Esophagus mucosa (tissue), 1 donor: Measurements from ENCODE around the gene GNAZ. TPM values are rescaled to one million over a fixed set of nuclear protein-coding genes. Genes with fewer than 3 reads are reported as not detected.
A peak's percentile ranks its signal among the peaks of the same experiment; 100 is the strongest.

ENCODE experiments used
- ATAC-seq: fragments of 200-7000 bp; cut with Tn5 transposase; one replicate; pipeline ENCODE4 v1.9.1; 2020
- total RNA-seq: library from RNA; stranded (reverse); gene quantifications from one replicate; pipeline ENCODE4 v1.2.4, GENCODE V29; 2023
- donor health status: DM: yes; HTN: yes; CAD: no.

The GNAZ gene
- total RNA-seq, 1 donor from 2014 or later: 0.76 TPM

DNA sequence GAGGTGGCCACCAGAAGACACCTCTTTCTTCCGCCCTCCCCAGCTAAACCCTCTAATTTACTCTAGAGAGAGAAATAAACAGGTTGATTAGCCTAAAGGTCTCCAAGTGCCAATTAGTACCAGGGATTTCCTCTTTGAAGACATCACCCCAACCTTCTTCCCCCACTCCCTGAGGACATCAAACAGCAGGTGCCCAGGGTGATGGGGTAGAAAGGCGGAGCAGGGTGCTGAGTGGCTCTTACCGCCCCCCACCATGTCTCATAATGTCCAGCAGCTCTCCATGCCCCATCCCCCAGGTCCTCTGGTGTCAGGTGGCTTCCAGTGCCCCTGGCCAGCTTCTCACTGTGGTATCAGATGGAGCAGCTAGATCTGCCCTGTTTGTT lies 5.3 kb upstream of the GNAZ start:
- ATAC-seq: no peak

DNA sequence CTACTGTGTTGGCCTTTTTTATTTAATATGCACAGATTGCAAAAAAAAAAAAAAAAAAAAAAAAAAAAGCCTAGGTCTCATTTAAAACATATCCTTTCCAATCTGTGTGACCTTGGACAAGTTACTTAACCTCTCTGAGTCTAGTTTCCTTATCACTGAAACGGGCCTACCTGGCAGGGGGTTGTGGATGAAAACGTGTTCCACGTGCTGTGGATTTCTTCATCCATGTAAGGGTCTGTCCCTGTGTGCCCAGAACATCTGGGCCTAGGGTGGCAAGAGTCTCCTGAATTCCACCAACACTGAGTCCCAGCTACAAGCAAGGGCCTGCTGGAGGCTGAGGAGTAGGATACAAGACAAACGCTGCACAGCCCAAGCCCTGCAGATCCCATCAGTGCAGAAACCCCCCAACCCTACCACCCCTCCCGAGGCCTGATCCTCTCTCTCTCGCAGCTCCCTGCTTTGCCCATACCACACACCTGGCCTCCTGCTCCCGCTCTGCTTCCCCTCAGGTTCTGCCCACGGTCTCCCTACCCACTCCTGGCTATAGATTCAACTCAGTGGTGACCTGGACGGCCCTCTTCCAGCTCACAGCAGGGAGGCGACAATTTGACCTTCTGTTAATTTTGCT lies 4.7 kb upstream of the GNAZ start:
- no peak for ATAC-seq

DNA sequence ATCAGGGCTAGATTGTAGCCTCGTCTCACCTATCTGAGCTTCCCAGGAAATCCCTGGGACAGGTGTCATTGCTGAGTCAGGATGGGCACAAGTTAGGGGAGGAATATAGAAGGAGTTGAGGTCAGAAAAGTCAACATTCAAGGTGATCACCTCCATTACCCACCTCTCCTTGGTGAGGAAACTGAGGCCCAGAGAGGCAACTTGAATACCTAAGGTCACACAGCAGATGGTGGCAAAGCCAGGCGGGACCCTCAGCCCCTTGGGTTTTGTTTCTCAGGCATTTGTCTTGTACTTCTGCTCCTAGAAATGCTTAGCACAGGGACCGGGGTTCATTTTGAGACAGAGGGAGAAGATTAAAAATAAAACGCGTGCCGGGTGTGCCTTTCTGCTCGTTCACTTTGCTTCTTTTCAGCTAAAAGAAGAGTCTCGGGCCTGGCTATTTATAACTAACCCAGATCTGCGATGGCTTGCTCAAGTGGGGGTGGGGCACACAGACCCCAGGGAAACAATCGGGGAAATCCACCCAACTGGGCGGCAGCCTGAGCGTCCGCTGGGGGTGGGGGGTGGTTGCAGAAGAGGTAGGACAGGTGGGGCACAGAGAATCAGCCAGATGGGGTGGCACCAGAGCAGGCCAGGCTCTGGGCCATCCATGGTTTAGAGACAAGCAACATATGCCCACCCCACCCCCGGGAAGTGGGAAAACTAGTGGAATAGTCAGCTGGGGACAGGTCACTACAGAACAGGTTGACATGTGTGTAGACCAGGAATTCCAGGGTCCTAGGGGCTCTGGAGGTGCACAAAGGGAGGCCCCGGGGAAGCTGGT lies 3.9 kb upstream of the GNAZ start:
- no peak for ATAC-seq

DNA sequence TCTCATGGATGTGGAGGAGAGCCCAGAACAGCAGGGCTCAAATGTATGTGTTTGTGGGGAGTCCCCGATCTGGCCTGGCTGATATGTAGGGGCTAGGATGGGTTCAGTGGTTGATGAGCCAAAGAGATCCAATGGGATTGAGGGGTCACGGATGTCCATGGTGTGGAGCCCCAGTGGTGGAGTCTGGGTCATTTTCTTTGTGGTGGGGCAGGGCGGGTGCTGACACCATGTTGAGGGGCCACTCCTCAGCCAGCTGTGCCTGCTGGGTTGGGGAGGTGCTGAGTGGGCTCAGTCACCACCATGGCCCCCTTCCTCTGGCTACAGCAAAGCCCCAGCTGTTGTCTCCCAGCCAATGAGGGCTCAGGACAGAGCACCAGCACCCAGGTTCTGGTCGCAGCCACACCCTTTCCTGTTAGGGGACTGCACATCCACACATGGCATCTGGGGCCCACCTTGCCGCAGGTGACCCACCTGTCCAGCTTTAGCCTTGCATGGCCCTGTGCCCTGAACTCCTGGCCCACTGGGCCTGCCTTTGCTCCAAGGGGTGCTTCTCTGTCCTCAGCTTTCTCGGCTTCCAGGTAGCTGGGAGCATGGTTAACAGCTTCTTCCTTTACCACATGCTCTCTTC lies 3.2 kb upstream of the GNAZ start:
- no peak for ATAC-seq

DNA sequence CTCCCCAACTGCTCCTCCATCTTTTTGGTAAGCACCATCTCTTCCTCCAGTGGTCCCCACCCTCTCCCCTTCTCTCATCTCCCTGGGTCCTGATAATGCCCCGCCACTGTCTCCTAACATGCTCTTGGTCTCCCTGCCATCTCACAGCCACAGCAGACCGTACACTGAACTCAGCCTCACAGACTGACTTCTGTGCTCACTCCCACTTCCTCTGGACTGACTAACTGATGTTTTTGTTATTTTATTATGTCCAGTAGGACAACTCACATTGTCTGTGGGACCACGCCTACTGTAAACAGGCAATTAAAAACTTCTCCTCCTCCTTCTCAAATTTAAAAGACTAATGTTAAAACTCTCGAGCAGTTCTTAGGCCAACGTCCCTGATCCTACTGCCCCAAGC lies 2.6 kb upstream of the GNAZ start:
- no peak for ATAC-seq

DNA sequence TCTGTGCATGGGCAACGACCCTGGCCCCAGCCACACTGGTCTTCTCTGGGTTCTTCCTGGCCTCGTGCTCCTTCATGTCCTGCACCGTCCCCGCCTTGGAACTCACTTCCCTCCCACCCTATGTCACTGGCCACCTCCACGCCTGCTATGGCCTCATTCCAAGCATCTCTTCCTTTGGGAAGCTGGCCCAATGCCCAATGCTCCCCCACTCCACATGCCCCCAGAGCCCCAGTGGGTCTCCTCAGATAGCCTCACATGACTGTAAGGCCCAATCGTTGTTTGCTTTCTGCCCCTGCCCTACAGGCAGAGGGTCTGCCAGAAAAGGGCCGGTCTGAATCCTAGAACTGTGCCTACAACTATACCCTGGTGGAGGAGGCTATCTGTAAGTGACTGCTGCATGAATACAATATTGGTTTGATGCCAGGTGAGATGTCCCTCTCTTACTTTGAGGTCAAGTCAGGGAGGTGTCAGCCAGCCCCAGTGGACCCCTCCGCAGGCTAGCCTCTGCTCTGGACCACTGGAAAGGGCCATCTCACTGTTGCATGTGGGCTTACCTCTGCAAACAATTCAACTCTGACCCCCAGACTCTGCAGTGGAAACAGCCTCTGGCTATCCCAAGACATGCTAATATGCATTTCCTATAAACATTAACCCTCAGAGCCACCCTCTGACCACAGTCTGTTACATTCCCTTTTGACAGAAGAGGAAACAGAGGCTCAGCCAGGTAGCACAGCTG lies 2.1 kb upstream of the GNAZ start:
- no peak for ATAC-seq

DNA sequence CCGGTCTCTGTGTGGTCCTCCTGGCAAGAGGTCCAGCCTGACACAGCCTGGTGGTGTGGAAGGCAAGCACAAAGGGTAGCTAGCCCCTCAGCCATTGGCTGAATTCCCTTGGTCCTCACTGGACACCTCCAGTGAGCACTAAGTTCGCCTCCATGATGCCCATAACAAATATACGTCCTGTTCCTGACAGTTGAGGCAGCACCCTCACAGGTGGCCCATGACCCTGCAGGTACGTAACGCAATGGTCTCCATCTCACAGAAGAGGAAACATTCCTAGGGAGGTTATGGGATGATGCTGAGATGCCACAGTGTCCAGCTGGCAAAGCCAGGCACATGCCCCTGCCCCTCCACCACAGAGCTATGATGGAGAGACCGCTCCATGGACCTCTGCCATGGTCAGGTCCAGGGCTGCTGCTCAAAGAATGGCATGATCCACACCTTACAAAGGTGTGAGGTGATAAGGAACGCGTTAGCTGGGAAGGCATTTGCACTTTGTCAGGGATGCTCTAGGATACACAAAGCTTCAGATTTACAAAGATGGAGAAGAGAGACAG lies 1.4 kb upstream of the GNAZ start:
- ATAC-seq: no peak

DNA sequence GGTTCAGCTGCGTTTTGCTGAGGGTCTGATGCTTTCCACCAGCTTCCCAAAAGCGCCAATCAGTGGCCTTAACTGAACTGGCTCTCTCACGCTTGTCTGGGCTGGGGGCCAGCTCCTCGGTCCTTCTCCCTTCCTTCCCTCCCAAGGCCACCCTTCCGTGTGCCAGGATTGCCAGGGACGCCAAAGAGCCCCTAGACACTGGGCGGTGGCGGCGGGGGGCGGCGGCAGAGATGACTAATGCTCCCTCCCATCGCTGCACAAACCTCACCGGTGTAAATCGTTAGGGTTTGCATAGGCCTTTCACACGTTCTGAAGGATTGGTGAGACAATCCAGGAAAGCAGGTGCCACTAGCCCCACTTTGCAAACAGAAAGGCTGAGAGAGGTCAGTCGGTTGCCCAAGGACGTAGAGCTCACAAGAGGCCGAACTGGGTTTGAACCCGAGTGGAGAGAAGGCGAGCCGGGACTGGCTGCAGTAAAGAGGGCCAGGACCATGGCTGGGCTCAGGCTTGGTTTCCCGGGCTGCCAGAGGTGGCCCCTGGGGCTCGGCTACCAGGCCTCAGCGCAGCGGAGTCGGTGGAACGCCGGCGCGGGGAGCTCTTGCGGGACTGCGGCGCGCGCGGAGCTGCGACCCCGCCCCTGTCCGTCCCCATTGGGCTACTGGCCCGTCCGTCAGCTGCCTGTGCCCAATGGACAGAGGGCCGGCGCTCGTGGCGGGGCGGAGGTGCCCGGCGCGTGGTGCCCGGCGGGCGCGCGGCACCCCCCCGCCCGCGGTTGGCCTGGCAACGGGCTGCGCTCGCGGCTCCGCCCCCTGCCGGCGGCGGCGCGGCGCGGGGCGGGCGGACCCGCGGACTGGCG lies 589 bp upstream of the GNAZ start:
- ATAC-seq: peak; percentile 93

DNA sequence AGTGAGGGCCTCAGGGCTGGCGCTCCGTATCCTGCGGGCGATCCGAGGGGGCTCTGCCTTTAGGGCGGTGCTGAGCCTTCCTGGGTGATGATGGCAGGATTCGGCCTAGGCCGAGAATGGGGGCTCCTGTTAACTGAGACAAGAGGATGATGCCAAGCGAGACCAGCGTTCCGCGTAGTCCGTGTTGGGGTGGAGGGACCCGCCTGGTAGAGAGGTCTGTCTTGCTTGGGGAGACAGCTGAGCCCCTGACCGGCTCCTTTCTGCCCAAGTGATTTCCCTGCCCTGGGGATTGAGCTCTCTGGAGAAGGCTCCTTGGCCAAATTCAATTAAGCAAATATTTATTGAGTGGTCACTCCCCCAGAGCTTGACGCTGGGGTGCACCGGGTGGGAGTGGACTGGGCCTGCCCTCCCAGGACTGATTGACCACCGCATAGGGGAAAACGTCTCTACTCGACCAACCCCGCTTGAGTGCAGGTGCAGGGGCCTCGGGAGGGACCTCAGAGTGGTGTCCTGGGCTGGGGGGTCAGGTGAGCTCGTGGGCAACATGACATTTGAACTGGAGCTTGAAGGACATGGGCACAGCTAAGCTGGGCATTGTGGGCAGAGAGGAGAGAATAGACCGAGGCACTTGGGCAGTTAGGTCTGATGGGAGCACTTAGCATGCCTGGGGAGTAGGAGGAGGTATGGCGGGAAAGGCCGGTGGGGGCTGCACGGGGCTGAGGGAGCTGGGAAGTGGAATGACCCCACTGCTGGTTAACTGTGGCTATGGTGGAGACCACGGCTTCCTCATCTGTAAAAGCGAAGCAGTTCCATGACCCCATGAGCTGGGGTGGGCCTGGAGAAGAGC lies 1.1 kb downstream of the GNAZ start:
- no peak for ATAC-seq

DNA sequence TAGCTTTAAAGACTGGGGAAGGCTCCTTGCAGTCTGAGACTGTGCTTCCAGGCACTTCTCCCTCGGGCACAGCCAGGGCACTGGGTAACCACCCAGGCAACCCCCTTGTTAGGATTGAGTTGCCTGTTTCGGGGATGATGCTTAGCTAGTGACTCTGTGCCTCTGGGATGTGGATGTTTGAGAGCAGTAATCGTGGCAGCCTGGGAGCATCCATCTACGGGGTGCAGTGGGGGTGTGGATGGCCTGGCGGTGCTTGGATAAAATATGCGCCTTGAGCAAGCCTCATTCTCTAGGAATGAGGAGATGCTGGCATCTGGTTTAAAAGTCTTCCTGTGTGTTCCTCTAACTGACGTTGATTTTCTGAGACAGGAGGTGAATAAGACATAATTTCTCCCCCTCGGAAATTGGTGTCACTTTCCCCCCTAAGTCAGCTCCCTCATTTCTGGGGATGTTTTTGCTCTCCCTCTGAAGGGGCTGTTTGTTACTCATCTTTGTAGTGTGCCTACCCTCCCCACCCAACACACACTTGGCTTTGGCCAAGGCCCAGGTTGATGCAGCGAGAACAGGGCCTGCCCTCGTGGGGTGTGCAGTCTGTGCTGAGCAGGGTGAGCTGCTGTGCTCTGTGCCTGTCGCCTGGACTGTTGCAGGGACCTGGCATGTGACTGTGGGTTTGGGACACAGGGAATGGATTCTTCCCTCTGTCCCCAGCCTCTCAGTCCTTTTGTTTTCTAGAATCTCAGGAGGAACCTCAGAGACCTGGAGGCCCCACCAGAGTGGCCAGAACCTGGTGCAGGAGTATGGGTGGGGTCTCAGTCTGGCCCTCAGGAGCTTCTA lies 2.0 kb downstream of the GNAZ start:
- ATAC-seq: no peak

DNA sequence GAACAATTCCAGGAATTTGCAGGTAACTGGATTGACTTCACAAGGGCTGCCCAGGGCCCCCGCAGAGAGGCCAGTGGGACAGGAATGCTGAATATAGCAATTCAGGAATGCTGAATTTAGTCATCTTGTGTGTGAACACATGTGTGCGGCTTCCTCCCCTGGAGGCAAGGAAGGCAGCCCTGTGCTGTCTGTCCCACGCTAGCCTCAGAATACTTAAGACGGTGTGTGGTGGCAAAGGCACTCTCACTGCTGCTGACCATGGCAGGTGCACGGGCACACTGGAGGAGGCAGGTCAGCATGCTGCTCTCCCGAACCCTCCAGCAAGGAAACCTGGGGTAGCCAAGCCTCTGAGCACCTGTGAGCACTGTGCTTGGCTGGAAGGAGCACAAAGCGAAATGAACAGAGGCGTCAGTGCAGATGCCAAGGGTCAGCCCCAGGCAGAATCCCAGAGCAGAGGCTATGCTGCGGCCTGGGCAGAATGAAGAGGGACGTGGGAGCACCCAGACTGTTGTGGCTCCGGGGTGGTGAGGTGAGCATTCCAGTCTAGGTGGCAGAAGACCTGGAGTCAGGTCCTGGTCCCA lies 2.7 kb downstream of the GNAZ start:
- ATAC-seq: no peak

DNA sequence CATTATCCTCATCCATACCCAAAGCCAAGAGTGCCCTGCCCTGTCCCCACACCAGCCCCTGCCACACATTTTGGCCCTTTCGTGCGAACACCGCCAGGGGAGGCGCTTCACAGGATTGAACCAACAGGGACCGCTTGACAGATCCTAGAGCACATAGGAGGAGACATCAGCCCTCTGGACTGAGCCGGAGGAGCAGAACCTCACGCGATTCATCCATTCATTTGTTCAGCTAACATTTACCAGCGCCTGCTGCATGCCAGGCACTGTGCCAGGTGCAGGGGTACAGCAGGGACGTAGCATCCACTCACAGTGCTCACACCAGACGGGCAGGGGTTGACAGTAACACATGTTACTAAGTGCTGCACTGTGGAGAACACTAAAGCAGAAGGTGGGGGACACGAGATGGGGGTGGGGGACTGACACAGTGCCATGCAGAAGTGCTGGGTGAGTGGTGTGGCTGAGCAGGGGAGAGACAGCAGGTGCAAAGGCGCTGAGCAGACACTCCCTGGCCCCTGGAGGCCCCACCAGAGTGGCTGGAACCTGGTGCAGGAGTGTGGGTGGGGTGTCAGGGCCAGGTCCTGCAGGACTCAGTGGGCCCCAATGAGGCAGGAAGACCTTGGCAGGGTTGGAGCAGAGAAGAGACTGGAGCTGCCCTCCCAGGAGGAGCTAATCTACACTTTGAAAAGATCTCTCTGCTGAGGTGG lies 3.4 kb downstream of the GNAZ start:
- ATAC-seq: no peak

DNA sequence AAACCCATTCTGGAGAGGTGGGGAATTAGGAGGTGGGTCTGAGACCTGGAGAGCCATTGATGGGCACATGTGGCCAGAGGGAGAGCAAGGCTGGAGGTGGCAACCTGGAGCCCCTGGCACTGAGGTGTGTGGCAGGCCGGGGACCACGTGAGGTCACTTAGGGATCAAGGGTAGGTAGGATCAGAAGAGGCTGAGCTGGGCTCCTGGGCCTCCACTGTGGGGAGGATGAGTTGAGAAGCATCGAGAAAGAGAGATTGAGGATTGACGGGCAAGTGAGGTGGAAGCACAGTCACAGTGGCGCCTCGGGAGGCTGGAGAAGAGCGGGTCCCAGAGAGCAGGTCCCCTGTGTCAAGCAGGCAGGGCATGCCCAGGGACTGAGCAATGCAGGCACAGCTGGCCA lies 4.1 kb downstream of the GNAZ start:
- ATAC-seq: no peak

DNA sequence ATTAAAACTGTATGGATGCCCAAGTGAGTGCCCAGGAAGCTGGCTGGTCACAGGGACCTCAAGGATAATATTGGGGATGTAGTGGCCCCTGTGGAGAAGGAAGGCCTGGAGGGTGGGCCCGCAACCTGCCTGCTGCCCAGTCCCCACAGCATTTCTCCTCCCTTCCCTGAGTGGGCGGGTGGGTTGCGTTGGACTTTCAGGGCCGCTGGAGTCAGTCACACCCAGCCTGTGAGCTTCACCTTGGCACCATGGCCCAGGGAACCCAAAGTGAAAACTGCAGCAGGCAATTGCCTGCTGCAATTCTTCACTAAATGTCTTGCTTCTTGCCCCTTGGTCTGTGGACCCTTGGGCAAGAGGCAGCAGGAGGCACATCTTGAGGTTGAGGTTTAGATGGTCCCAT lies 4.7 kb downstream of the GNAZ start:
- no peak for ATAC-seq

DNA sequence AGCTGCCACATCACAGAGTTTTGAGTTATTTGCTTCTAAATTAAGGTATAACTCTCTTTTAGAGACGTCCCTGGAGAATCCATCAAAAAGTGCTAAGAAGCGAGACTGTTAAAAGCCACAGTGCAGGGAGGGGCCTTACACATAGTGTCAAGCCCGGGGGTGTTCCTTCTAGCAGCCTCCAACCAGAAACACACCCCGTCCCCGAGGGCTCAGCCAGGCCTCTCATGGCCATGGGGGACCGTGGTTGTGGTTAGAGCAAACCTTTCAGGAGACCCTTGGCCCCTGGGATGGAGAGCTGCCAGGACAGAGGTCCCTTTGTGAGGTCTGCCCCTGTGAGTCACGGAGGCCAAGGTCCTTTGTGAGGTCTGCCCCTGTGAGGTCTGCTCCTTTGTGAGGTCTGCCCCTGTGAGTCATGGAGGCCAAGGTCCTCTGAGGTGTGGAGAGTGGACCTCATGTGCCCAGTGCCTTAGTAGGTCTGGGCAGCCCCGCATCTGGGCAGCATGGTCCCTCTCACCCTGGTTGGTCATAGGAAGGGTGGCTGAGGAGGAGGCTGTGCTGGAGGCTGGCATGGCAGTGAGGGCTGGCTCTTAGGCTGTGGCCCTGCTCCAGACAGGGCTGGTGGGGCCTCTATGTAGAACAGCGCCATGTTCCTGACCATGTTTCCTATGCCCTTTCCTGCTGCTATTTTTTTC lies 5.4 kb downstream of the GNAZ start:
- ATAC-seq: no peak

DNA sequence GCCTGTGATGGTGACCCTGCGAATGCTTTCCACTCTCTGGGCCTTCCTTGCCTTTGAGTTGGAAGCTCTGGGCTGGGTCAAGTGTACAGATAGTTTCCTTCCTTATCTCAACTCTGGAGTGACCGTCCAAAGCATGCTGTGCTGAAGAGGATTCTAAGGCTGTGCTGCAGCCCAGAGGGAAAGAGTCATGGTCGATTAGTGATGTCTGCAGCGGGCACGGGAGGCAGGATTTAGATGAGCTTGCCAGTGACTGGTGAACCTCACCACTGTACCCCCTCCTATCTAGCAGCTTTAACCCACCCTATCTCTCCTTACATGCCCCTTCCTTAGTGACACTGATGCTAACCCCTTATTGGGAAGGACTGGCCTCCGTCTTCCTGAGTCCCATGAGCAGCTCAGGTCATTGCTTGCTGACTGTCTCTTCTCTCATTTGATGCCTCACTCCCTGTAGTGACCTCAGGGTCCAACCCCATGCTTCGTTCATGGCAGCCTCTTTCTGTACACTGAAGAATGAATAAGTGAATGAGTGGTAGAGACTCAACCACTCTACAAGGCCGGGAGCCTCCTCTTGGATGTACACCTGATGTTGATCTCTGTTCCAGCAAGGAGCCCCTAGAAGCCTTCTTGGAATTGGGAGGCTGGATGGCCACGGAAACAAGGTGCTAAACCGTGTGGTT lies 6.7 kb downstream of the GNAZ start:
- ATAC-seq: no peak

DNA sequence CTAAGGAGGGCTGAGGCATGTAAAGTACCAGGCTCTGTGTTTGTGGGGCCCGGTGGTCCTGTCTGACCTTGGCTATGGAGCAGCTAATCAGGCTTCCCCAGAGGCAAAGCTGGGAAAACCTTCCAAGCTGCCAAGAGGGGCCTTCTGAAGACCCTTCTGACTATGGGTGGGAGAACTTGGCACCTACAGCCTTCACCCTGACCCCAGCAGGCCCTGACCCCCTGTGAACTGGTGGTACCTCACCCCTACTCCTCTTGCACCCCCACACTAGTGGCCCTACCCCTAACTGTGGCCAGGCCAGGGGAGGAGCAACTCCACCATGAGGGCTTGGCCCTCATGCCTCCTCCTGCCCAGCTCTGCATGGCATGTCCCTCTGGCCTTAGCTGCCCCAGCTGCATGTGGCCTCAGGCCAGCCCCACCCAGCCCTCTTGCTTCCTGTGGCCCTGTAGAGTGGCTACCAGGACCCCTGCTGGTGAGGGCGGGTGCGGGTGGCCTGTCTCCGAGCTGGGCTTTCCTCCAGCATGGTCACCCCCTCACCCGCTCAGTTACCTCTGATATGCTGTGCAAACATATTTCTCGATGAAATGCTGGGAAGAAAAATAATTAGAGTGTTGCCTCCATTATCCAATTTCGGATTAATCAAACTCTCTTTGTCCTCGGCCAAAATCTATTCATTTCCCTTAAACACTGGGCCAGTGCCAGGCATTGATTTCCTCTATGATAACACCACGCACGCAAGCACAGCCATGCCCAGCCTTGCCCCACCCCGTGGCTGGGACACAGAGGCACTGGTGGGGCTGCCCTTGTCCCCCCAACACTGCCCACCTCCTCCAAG lies 7.5 kb downstream of the GNAZ start:
- no peak for ATAC-seq
